ENCODE data around the gene BTBD3.

GRCh38 chr20:11895861-11896387 is 21.8 kb upstream of the BTBD3 start:
- no peak for TF ChIP-seq CTCF (IDR thresholded peaks at IDR 0.05)
- TF ChIP-seq EP300 (IDR thresholded peaks at IDR 0.05), result no peak
